Measurements from ENCODE around the gene NCOR1. TPM values are rescaled to one million over a fixed set of nuclear protein-coding genes. Genes with fewer than 3 reads are reported as not detected.

NCOR1 gene
- total and polyA plus RNA-seq, 2 of the 8 experiments (the other 6 are each of a cell fraction or from before 2014, with no cell fraction given), result 65.4 to 142 TPM

GRCh38 chr17:16117149-16117548 is 98.2 kb downstream of the NCOR1 start (continued):
- TF ChIP-seq CHD7 (IDR thresholded peaks at IDR 0.05; ENCODE audit: insufficient replicate concordance, low read length) (no peak), GABPA (IDR thresholded peaks at IDR 0.05; ENCODE audit: borderline replicate concordance, insufficient read depth, low read length) (no peak), SIX5 (IDR thresholded peaks at IDR 0.05; ENCODE audit: low read depth, low read length) (no peak), USF2 (IDR thresholded peaks at IDR 0.05; ENCODE audit: low read length) (no peak), SRF (IDR thresholded peaks at IDR 0.05; ENCODE audit: low read depth, low read length) (no peak), E2F6 (IDR thresholded peaks at IDR 0.05) (no peak), ATF3 (IDR thresholded peaks at IDR 0.05; ENCODE audit: insufficient read depth, low read depth, low read length) (no peak)
